ENCODE data around the gene CSNK1E.

The CSNK1E gene

DNA sequence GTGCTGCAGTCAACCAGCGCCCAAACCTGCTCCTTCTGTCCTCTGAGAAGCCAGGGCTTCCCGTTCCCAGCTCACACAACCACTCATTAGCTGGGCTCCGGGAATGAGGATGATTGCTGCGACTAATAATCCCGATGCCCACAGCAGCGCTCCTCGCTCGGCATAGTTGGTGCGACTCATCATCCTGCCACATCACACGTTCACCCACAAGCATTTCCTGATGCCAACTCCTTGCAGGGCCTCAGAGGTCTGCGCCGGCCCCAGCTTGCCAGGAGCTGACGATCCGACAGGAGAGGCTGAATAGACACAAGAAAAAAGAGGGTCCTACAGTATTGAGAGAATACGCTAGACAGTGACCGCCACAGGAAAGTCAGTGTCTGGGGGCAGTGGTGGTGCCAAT, 10.6 kb upstream of the CSNK1E start:
- DNase-seq, result no peak

- no peak for DNase-seq
Measured at GRCh38 chr22:38327396-38327795, 10.2 kb upstream of the CSNK1E start.

DNA sequence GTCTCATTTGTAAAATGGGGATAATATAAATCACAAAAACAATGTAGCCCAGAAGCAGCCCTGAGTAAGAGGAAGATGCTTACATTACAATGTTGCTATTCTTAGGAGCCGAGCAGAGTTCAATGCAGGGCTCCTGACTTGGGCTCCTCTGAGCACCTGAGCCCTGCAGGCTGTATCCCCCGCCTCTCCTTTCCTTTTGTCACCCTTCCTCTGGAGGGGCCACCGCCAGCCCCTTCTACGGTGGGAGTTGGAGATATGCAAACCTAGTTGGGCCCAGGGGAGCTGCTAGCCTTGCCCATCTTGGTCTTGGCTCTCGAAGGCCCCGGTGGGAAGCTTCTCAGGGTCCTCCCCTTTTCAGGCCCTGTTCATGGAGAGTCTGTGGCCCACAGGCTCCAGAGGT, 8.4 kb upstream of the CSNK1E start:
- DNase-seq, result no peak

DNA sequence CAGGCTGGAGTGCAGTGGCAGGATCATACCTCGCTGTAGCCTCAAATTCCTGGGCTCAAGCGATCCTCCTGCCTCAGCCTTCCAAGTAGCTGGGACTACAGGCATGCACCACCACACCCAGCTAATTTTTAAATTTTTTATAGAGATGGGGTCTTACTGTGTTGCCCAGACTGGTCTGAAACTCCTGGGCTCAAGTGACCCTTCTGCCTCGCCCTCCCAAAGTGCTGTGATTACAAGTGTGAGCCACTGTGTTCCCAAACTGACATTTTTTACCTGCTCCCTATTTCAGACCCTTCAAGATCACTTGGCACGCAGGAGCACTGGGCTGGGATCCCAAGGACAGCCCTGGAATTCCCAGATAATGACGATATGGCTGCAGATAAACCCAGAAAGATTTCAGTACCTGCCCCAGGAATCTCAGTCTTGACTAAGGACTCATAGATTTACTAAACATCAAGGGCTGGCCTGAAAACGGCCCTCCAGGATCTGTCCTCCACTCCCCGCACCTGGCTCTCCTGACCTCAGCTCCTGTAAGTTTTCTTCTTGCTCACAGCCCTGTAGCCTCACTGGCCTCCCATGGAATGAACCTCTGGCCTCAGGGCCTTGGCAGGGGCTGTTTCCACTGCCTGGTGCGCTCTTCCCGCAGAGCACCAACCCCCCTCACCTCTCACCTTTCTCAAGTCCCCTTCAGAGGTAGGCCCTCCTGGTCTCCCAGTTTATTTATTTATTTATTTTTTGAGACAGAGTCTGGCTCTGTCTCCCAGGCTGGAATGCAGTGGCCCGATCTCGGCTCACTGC, 3.6 kb upstream of the CSNK1E start:
- no peak for DNase-seq

DNA sequence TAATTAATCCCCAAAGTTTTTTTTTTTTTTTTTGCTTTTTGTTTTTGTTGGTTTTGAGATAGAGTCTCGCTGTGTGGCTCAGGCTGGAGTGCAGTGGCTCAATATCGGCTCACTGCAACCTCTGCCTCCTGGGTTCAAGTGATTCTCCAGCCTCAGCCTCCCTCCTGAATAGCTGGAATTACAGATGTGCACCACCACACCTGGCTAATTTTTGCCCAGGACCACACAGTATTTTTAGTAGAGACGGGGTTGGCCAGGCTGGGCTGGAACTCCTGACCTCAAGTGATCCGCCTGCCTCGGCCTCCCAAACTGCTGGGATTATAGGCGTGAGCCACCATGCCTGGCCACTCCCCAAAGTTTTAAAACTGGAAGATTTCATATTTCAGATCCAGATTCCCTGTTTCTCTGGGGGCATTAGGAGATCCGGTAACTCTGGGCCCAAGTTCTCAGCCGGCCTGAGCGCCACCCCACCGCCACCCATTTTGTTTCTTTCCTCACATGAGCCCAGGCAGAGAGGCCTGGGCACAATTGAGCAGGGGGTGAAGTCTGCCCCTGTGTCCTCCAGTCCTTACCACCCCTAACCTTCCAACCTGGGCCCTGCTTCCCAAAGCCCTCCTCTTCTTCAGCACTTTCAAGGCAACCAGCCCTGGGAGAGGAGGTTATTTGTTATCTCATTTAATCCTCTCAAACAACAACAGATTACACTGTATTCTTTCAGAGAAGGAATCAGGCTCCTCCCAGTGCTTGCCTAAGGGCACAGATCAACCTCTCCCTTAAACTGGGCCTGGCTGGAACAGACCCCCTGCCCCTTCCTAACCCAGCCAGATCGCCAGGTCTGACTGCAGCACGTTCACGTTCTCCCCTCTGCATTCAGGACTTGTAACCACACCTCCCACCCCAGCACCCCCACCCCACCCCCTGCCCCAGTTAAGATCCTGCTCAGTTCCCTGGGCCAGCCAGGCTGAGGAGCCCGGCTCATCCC, 1.9 kb upstream of the CSNK1E start:
- DNase-seq, result no peak

DNA sequence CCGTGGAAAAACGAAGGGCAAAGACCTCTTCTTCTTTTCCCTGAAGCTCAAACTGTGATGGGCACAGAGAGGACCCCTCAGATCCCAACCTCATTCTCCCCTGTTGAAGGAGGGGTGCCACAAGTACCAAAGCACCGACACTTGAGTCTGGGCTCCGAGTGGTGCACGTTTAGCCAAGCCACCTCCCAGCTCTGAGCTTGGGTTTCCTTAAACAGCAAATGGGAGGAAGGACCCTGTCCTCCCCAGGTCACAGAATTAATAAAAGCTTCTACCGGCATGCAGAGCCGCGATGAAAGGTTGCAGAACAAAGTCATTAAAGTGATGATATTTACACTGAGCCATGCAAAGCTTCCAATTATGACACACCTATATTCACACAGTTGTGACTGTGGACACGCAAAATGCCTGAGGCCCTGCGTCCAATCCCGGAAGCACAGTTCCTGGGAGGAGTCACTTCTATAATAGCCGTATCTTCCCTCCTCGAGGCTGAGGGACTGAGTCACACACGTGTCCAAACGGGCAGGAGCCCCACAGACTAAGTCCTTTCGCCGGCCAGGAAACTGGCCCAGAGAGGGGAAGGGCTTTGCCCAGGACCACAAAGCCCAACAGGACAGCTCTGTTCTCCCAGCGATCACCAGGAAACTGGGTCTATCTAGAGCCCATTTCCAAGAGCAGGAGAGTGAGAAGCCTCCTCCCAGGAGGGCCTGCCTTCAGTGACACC, 922 bp upstream of the CSNK1E start:
- peak; percentile 74 for DNase-seq

DNA sequence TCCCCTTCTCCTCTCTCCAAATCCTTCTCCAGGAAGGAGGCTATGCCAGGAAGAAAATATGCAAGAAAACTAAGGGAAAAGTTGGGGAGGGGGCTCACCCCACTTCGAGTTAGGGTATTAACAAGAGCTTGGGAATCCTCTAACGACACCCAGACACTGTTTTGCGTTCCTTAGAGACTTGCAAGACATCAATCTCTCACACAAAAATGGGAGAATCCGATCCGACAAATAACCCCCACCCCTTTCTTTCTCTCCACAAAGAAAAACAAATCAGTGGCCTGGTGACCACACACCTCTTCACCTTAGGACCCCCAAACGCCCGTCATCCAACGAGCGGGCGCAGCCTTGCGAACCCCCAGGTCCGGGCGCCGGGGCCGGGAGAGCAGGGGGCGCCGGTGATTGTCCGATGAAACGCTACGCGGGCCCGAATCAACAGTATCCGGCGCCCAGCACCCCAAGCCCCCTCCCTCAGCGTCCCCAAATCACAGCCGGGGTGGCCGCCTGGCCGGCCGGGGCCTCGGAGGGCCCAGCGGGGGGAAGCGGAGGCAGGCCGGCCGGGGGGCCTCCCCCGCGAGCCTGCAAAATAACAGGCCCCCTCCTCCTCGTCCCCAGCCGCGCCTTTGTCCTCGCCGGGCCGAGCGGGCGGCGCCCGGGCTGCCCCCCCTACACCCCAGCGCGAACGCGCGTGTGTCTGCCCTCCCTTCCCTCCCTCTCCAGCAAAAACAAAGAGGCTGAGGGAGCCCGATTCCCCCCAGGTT, 690 bp downstream of the CSNK1E start:
- peak; percentile 63 for DNase-seq

- peak; percentile 63 for DNase-seq
Measured at GRCh38 chr22:38315823-38316363, 1.3 kb downstream of the CSNK1E start.

- DNase-seq, result no peak
Measured at GRCh38 chr22:38314933-38315822, 2.1 kb downstream of the CSNK1E start.

DNA sequence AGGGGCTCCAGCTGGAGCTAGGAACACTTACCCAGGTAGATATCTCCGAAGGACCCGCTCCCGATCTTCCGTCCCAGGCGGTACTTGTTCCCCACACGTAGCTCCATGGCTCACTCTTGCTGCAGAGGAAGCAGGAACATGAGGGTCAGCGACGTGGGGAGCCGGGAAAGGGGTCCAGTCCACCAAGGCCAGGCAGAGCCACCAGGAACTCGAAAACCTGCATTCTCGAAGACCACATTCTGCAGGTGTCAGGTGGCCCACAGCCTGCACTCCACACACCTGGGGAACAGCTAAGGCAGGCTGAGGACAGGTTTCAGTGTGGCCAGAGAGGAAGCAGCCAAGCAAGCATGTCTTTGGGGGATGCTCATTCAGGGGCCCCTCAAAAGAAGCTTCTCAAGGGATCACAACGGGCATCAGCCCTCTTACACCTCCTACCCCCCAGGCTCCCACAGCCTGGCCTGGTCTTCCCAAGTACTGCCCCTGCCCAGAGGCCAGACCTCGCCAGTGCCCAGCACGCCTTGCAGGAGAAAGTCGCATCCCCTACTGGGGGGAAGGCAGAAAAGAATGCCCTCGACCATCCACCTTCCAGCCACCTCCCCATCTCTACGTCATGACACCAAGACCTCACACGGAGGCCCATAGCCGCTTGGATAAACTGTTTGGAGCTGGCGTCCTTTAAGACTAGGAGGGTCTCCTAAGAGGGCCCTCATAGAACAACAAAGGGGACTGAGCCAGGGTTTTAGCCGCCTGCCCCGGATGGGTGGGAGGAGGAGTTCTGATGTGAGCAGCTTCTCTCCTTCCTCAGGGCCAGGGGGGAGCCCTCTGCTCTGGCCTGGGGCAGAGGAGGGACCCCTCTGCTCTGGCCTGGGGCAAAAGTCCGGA, 2.9 kb downstream of the CSNK1E start:
- DNase-seq, result no peak

- DNase-seq, result no peak
Measured at GRCh38 chr22:38313384-38313955, 3.8 kb downstream of the CSNK1E start.

GRCh38 chr22:38312261-38312800, 4.9 kb downstream of the CSNK1E start:
- DNase-seq, result no peak

- DNase-seq, result no peak
Measured at GRCh38 chr22:38311323-38311620, 6.0 kb downstream of the CSNK1E start.

- DNase-seq, result no peak
Measured at GRCh38 chr22:38310518-38311322, 6.5 kb downstream of the CSNK1E start.

- DNase-seq, result no peak
Measured at GRCh38 chr22:38309614-38310517, 7.4 kb downstream of the CSNK1E start.

GRCh38 chr22:38308791-38309498, 8.3 kb downstream of the CSNK1E start:
- DNase-seq, result no peak
